PFSK-1 (cell line): ENCODE measurements around the gene MYO1C.

Experiments used
- FOXP2 ChIP-seq: optimal IDR thresholded peaks from 2 replicates; pipeline ENCODE3; 2011; ENCODE audit warnings: borderline replicate concordance, control low read depth, inconsistent platforms; ENCODE audit not compliant: insufficient read depth; ENCODE audit errors: extremely low read length, extremely low read depth
- POLR2AphosphoS5 ChIP-seq: IDR thresholded peaks from 2 replicates; pipeline ENCODE4 v1.6.1; 2012; ENCODE audit warnings: low read depth, mild to moderate bottlenecking, control low read depth, low read length, moderate library complexity
- REST ChIP-seq, 2 experiments: IDR thresholded peaks; 2 replicates each; pipeline versions ENCODE4 v1.6.1 to v1.8.0; 2011 to 2012; ENCODE audit warnings: low read depth in 2 of 2, low read length in 2 of 2, control low read depth in 1 of 2, inconsistent platforms in 1 of 2, mild to moderate bottlenecking in 1 of 2, moderate library complexity in 1 of 2; ENCODE audit not compliant: insufficient read depth in 1 of 2
- SIN3A ChIP-seq: IDR thresholded peaks from 2 replicates; pipeline ENCODE4 v1.6.1; 2012; ENCODE audit warnings: mild to moderate bottlenecking, low read length, moderate library complexity, borderline replicate concordance; ENCODE audit not compliant: insufficient read depth
- TAF1 ChIP-seq: IDR thresholded peaks from 2 replicates; pipeline ENCODE4 v1.6.1; 2012; ENCODE audit warnings: low read length, control low read depth, borderline replicate concordance; ENCODE audit not compliant: insufficient read depth

Gene MYO1C

GRCh38 chr17:1521086-1521640 is 28.7 kb upstream of the MYO1C start:
- TF ChIP-seq FOXP2 (no peak), SIN3A (no peak), REST (IDR thresholded peaks at IDR 0.05; ENCODE audit: insufficient read depth in 1 of 2, low read depth in 2 of 2, low read length in 2 of 2) (no peak), TAF1 (no peak), POLR2AphosphoS5 (no peak)

GRCh38 chr17:1519678-1520077 is 27.2 kb upstream of the MYO1C start:
- TF ChIP-seq SIN3A: no peak
- TF ChIP-seq POLR2AphosphoS5: no peak
- TF ChIP-seq FOXP2: no peak
- TF ChIP-seq REST (IDR thresholded peaks at IDR 0.05; ENCODE audit: insufficient read depth in 1 of 2, low read depth in 2 of 2, low read length in 2 of 2): no peak
- no peak for TF ChIP-seq TAF1

- TF ChIP-seq TAF1: no peak
- TF ChIP-seq POLR2AphosphoS5: 0 out of 2 replicates have a peak, but pooled peaks have one; percentile 11
- no peak for TF ChIP-seq FOXP2
- TF ChIP-seq SIN3A: no peak
These were observed 25.9 kb upstream of the MYO1C start for GRCh38 chr17:1518410-1518809.

GRCh38 chr17:1516388-1517161 is 24.1 kb upstream of the MYO1C start, which contains the start of gene INPP5K:
Gene INPP5K, minus strand, starts transcription at chr17:1516612. Its CDS starts 113 bp downstream, at chr17:1516499.
- TF ChIP-seq POLR2AphosphoS5 (peak; percentile 97), FOXP2 (peak; percentile 93), REST (IDR thresholded peaks at IDR 0.05; ENCODE audit: insufficient read depth in 1 of 2, low read depth in 2 of 2, low read length in 2 of 2) (no peak), TAF1 (peak; percentile 77), SIN3A (peak; percentile 86; the same call in 1 of the 2 replicates)

GRCh38 chr17:1515640-1516387 is 23.3 kb upstream of the MYO1C start:
- TF ChIP-seq SIN3A: 0 out of 2 replicates have a peak, but pooled peaks have one; percentile 79
- no peak for TF ChIP-seq TAF1

GRCh38 chr17:1512351-1512750 is 19.9 kb upstream of the MYO1C start:
- TF ChIP-seq REST (IDR thresholded peaks at IDR 0.05; ENCODE audit: insufficient read depth in 1 of 2, low read depth in 2 of 2, low read length in 2 of 2) (no peak), TAF1 (no peak), SIN3A (no peak), POLR2AphosphoS5 (no peak), FOXP2 (no peak)
